Measurements from ENCODE around the gene HFM1. TPM values are rescaled to one million over a fixed set of nuclear protein-coding genes. Genes with fewer than 3 reads are reported as not detected.
A peak's percentile ranks its signal among the peaks of the same experiment; 100 is the strongest.
"Not testable (repeated sequence)": the region's sequence is repeated elsewhere in the genome, so short reads cannot be mapped to it uniquely, and the experiment has no call there.

HFM1 gene, protein sequence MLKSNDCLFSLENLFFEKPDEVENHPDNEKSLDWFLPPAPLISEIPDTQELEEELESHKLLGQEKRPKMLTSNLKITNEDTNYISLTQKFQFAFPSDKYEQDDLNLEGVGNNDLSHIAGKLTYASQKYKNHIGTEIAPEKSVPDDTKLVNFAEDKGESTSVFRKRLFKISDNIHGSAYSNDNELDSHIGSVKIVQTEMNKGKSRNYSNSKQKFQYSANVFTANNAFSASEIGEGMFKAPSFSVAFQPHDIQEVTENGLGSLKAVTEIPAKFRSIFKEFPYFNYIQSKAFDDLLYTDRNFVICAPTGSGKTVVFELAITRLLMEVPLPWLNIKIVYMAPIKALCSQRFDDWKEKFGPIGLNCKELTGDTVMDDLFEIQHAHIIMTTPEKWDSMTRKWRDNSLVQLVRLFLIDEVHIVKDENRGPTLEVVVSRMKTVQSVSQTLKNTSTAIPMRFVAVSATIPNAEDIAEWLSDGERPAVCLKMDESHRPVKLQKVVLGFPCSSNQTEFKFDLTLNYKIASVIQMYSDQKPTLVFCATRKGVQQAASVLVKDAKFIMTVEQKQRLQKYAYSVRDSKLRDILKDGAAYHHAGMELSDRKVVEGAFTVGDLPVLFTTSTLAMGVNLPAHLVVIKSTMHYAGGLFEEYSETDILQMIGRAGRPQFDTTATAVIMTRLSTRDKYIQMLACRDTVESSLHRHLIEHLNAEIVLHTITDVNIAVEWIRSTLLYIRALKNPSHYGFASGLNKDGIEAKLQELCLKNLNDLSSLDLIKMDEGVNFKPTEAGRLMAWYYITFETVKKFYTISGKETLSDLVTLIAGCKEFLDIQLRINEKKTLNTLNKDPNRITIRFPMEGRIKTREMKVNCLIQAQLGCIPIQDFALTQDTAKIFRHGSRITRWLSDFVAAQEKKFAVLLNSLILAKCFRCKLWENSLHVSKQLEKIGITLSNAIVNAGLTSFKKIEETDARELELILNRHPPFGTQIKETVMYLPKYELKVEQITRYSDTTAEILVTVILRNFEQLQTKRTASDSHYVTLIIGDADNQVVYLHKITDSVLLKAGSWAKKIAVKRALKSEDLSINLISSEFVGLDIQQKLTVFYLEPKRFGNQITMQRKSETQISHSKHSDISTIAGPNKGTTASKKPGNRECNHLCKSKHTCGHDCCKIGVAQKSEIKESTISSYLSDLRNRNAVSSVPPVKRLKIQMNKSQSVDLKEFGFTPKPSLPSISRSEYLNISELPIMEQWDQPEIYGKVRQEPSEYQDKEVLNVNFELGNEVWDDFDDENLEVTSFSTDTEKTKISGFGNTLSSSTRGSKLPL (N-terminal part only)
- total RNA-seq, result 0.60 TPM

DNA sequence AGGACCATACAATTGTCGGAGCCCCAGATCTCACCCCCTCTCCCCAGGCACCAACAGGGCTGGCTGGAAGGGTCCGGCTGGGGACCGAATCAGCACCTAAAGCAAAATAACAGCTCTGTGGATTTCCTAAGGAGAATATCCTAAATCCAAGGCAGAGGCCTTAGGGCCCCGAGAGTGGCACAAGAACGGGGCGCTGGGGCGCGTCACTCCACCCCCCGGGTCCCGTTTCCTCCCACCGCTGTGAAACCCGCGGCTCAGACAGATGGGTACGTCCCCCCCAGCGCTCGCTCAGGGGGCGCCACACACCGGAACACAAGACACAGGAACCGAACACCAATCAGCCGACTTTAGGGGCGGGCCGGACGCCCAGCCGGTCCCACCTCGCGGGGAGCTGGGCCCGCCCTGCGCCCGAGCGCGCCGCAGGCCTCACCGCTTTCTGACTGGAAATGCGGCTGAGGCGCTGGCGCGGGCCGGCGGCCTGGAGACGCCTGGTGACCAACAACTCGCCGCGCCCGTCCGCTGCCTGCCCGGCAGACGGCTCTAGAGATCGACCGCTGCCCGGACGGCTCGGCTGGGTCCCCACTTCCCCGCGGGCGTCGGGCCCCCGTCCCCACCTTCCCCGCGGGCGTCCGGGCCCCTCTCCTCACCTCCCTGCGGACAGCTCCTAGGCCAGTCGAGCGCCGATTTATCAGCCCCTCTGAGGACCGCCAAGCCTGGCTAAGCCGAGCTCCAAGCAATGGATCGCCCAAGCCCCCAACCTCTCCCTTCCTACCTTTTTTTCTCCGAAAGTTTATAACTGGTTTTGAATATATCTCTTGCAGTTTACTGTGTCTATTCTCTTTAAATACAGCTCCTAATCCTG, at the start of gene HFM1:
HFM1 (minus strand) TSS at position 687 of the 862 bp plus-strand sequence. CDS start 3,755 bp downstream, outside the sequence.
- DNase-seq (ENCODE audit: low spot score), result peak; percentile 51

DNA sequence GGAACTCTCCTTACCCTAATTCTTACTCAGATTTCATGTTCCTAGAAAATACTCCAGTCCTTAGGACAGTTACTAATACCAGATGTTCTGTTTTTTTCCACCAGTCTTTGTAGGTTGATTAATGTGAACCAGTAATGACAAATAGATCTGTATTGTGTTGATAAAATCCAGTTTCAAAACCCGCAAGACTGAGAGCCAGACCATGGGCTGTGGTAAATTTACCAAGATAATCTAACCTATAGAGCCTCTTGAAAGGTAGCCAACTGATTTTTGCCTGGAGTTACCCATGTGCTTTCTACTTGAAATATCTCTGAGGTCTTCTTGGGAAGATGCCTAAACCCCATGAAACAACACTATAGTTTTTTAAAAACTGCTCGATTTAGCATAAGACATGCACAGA, 49.5 kb upstream of the HFM1 start:
- DNase-seq (ENCODE audit: low spot score), result no peak

DNA sequence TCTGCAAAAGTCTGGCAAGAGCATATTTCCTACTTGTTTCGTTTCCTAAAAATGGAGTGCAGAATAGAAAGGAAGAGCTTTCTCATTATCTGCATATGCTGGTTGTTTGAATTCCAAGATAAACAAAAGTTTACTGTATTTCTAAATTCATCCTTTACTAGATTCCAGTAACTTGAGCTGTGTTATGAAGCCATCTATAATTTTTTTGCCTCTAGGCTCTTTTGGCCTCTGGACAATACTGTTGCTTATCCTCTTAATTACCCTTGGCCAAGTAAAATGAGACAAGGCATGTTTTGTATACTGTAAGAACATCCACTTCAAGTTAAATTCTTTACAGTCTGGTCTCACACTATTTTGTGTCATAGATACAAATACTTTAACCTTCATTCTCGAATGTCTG, 45.6 kb upstream of the HFM1 start:
- no peak for DNase-seq (ENCODE audit: low spot score)

DNA sequence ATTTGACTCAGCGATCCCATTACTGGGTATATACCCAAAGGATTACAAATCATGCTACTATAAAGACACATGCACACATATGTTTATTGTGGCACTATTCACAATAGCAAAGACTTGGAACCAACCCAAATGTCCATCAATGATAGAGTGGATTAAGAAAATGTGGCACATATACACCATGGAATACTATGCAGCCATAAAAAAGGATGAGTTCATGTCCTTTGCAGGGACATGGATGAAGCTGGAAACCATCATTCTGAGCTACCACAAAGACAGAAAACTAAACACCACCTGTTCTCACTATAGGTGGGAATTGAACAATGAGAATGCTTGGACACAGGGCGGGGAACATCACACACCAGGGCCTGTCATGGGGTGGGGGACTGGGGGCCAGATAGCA, 43.1 kb upstream of the HFM1 start:
- DNase-seq (ENCODE audit: low spot score), result not testable (repeated sequence)

DNA sequence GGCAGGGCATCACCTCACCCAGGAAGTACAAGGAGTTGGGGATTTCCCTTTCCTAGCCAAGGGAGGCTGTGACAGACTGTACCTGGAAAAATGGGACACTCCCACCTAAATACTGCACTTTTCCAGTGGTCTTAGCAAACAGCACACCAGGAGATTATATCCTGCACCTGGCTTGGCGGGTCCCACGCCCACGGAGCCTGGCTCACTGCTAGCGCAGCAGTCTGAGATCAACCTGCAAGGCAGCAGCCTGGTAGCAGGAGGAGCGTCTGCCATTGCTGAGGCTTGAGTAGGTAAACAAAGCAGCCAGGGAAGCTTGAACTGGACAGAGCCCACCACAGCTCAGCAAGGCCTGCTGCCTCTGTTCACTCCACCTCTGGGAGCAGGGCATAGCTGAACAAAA, 37.3 kb upstream of the HFM1 start:
- not testable (repeated sequence) for DNase-seq (ENCODE audit: low spot score)

DNA sequence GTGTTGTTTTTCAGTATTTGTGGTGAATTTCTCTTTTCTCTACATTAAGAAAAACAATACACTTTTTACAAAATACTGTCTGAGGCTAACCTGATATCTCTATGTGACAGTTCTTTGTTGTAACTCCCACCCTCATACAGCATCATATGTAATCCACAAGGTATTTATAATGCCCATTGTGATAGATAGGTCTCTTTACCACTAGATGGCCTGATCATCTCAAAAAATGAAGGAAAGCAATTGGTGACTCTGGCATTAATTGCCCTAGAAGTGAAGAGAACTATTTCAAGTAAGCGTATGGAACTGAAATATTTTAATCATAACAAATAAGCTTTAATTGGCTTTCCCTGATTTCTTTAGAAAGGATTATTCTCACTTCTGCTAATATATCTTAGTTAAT, 36.2 kb upstream of the HFM1 start:
- no peak for DNase-seq (ENCODE audit: low spot score)

DNA sequence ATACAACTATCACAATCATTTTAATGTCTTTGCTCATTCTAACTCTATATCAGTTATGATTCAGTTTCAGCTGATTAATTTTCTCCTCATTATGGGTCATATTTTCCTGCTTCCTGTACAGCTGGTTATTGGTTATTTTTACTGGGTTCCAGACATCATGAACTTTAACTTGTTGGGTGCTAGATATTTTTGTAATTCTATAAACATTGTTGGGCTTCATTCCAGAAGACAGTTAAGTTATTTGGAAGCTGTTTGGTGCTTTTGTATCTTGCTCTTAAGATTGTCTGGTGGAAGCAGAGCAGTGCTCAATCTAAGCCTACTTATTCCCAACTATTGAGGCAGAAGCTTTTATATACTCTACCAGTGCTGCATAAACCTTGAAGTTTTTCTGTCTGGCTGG, 34.4 kb upstream of the HFM1 start:
- DNase-seq (ENCODE audit: low spot score), result no peak

DNA sequence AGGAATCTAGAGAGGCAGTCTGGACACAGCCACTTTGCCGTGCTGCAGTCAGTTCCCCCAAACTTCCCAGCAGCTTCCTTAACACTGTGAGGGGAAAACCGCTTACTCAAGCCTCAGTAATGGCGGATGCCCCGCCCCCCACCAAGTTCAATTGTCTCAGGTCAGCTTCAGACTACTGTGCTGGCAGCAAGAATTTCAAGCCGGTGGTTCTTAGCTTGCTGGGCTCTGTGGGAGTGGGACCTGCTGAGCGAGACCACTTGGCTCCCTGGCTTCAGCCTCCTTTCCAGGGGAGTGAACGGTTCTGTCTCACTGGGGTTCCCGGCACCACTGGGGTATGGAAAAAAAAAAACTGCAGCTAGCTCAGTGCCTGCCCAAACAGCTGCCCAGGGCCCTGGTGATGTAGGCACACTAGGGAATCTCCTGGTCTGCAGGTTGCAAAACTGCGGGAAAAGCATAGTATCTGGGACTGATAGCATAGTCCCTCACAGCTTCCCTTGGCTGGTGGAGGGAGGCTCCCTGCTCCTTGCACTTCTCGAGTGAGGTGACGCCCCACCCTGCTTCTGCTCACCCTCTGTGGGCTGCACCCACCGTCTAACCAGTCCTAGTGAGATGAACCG, 23.7 kb upstream of the HFM1 start:
- no peak for DNase-seq (ENCODE audit: low spot score)

DNA sequence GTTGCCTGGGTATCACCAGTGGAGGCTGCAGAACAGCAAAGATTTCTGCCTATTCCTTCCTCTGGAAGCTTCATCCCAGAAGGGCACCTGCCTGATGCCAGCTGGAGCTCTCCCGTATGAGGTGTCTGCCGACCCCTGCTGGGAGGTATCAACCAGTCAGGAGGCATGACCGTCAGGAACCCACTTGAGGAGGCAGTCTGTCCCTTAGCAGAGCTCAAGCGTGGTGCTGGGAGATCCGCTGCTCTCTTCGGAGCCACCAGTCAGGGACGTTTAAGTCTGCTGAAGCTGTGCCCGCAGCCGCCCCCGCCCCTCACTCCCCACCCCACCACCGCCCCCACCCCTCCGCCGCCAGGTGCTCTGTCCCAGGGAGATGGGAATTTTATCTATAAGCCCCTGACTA, 23.1 kb upstream of the HFM1 start:
- DNase-seq (ENCODE audit: low spot score), result no peak

DNA sequence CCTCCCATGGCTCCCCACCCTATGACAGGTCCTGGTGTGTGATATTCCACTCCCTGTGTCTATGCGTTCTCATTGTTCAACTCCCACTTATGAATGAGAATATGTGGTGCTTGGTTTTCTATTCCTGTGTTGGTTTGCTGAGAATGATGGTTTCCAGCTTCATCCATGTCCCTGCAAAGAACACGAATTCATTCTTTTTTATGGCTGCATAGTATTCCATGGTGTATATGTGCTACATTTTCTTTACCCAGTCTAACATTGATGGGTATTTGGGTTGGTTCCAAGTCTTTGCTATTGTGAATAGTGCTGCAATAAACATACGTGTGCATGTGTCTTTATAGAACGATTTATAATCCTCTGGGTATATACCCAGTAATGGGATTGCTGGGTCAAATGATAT, 17.9 kb upstream of the HFM1 start:
- DNase-seq (ENCODE audit: low spot score), result not testable (repeated sequence)

DNA sequence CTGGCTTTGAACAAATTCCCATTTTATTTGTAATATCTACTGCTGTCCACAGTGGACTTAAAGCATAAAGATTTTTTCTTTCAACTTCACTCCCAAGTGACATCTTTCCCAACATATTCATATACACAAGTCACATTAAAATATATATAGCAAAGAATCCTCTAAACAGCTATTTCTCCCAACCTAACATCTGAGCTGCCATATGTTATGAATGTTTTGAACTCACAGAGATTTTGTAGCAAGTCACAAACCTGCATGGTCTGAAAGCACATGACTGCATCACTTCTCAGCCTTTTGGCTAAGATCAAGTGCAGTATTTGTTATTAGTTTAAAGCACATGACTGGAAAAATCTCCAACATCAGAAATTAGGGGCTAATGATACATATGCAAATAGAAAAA, 7.7 kb upstream of the HFM1 start:
- DNase-seq (ENCODE audit: low spot score), result no peak

DNA sequence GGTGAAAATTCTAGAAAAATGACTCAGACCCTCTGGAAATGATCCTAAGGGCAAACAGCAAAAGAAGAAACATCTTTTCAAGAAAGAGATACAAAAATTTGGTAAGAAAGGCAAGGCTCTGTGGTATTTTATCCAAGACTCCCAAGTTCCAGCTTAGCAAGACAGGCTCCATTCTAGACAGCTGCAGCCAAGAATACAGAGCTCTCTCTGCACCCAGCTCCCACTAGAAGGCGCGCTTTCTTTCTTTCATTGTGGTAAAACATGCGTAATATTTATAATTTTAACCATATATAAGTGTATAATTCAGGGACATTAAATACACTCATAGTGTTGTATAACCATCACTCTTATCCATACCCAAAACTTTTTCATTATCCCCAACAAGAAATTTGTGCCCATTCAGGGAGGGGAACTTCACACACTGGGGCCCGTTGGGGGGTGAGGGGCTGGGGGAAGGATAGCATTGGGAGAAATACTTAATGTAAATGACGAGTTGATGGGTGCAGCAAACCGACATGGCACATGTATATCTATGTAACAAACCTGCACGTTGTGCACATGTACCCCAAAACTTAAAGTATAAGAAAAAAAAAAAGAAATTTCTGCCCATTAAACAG, 2.2 kb upstream of the HFM1 start:
- DNase-seq (ENCODE audit: low spot score), result no peak

DNA sequence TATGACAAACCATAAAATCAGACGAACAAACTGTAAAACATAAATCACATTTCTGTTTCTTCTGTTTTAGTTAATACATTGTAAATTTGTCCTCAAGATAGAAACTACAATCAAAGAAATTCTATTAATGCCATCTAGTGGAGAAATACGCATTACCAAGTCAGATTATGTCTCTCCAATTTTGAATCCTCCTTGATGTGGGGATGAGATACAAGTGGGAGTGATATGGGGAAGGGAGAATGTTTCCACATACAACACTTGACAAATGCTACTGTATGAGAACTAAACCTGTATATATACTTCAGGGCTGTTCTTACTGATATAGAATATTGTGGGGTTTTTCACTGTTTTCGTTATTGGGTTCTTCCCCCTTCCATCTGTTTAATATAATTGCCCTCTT, 2.6 kb downstream of the HFM1 start:
- no peak for DNase-seq (ENCODE audit: low spot score)

DNA sequence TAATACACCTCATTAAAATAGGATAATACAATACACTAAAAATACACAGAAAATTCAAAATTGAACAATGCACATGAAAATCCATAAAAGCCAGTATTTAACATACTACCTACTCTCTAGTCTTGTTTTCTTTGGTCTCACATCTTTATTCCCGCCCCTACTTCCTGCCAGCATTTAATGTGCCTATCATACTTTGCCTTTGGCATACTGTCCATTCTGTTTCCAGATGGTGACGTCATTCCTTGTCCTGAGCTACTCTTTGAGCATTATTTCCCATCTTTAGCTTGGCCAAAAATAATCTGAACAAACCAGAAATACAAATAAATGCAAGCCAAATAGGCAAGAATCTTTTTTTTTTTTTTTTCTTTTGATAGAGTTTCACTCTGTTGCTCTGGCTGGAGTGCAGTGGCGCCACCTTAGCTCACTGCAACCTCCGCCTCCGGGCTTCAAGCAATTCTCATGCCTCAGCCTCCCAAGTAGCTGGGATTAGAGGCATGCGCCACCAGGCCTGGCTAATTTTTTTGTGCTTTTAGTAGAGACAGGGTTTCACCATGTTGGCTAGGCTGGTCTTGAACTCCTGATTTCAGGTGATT, 4.4 kb downstream of the HFM1 start:
- DNase-seq (ENCODE audit: low spot score), result no peak

DNA sequence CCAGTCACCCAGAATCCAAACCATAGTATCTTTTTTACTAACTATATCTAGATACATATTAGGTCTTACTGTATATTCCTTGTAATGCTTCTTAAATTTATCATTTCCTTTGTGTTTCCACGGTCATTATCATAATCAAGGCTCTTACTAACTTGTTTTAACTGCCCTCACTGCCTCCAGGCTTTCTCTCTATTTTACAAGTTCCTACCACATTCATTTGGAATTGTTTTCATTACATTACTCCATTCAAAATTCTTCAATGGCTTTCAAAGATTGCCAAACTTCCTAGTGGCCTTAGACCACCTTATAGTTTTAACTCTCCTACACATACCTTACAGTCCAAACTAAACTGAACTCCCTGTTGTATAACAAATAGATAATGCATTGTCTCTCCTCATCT, 6.3 kb downstream of the HFM1 start:
- no peak for DNase-seq (ENCODE audit: low spot score)

DNA sequence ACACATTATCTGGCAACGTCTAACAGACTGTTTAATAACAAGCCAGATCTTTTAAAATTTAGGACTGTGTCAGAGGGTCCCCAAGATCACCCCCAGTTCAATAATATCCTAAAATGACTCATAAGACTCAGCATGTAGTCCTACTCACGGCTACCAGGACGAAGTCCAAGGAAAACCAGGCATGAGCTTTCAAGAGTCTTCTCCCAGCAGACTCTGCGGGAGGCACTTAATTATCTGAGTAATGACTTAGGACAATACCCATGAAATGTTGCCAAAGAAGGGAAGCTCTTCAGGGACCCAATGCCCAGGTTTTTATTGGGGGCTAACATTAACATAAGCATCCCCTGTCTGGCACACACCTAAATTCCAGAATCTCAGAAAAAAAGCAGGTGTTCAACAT, 7.0 kb downstream of the HFM1 start:
- no peak for DNase-seq (ENCODE audit: low spot score)

DNA sequence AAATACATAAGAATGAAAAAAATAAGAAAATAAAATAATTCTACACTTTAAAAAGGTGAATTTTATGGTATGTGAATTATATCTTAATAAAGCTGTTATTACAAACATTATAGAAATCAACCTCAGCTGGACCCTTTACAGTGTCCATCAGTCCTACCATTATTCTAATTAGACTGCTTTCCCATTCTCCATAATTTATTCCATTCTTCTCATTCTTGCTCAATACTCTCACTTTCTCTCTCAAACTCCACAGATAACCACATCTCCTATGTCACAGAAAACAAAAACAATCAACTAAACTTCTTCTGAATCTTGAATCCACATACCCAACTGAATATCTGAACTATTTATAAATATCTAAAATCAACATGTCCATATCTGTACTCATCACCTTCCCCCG, 11.6 kb downstream of the HFM1 start:
- no peak for DNase-seq (ENCODE audit: low spot score)

DNA sequence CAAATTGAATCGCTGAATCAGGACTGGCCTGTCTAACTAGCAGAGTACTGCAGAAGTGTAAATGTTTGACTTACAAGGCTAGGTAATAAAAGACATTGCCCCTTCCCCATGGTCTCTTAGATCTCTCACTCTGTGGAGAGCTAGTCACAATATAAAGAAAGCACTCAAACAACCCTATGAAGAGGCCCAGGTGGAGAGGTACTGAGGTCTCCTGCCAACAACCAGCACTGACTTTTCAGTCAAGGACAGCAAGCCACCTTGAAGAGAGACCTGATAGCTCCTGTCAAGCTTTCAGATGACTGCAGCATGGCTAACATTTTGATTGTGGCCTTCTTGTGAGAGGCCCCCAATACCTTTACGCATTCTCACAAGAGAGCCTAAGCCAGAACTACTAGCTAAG, 18.5 kb downstream of the HFM1 start:
- DNase-seq (ENCODE audit: low spot score), result no peak

DNA sequence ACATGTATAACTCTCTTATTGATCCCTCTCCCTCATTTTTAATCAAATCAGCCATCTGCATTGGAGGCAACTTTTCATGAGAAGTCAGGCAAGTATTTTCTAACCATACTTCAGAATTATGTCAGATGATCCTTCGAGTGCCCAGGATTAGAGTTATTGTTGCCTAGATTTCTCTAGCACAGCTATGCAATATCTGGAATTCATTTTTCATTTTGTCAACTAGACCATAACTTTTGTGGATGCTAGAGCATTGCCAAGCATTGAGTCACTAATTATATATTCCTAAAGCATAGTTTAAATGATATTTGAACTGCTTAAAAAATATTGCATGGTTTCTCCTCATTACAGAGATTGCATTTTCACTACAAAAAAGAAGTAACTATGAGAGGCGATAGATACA, 21.2 kb downstream of the HFM1 start:
- DNase-seq (ENCODE audit: low spot score), result no peak

DNA sequence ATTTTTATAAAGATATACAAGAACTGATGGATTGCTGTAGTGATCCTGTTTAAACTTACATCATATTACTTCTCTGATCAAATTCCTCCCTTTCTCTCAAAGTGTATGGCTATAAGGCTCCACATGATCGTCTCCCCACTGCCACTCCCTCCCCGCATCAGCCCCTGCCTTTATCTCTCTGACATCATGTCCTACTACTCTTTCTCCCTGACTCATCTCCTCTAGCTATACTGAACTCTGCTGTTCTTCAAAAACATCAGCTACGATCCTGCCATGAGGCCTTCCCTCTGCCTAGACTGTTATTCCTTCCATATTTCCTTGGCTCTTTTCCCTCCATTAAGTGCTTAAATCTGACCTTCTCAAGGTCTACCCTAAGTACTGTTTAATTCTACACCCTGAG, 22.8 kb downstream of the HFM1 start:
- DNase-seq (ENCODE audit: low spot score), result no peak
